Stomach (tissue), 9 donors: ENCODE results near the gene TMEM161B. TPM values are rescaled to one million over a fixed set of nuclear protein-coding genes. Genes with fewer than 3 reads are reported as not detected.

Experiments used
- DNase-seq, 2 donors: peaks; one replicate each; pipeline versions ENCODE4 v3.0.0 to v3.0.0-alpha.2; 2013 to 2019
- H3K27ac ChIP-seq, 5 donors: fragments of 200-600 bp in 4 of 5; sonication (generic) in 4 of 5; one replicate each; pipeline ENCODE4 v1.5.1; 2013 to 2019; ENCODE audit warnings: mild to moderate bottlenecking in 1 of 5, moderate library complexity in 1 of 5
- H3K27me3 ChIP-seq, 3 donors: fragments of 200-600 bp; sonication (generic); one replicate each; pipeline ENCODE4 v1.5.1; 2017 to 2019; ENCODE audit warnings: mixed run types in 1 of 3
- H3K36me3 ChIP-seq, 4 donors: fragments of 200-600 bp; sonication (generic); 1 replicate in 3 of 4; 2 replicates in 1 of 4; pipeline ENCODE4 v1.5.1; 2016 to 2019
- H3K4me1 ChIP-seq, 4 donors: fragments of 200-600 bp; sonication (generic); one replicate each; pipeline ENCODE4 v1.5.1; 2016 to 2019
- H3K4me3 ChIP-seq, 4 donors: fragments of 200-600 bp; sonication (generic) in 3 of 4; one replicate each; pipeline ENCODE4 v1.5.1; 2016 to 2019; ENCODE audit warnings: mild to moderate bottlenecking in 1 of 4
- H3K9me3 ChIP-seq, 4 donors: fragments of 200-600 bp; sonication (generic); one replicate each; pipeline ENCODE4 v1.5.1; 2016 to 2019
- CTCF ChIP-seq, 7 experiments: fragments of 450-650 bp in 4 of 7; fragments of 200-600 bp in 3 of 7; sonication (generic) in 3 of 7; IDR thresholded peaks; one replicate each; pipeline ENCODE4 v1.5.1; 2016 to 2019; ENCODE audit warnings: antibody characterized with exemption in 7 of 7, control low read depth in 2 of 7, mild to moderate bottlenecking in 1 of 7
- EP300 ChIP-seq: sonication (generic); formaldehyde crosslinking; IDR thresholded peaks from one replicate; pipeline ENCODE4 v1.6.1; 2017; ENCODE audit warnings: antibody characterized with exemption
- POLR2A ChIP-seq, 4 donors: fragments of 450-650 bp; IDR thresholded peaks; one replicate each; pipeline ENCODE4 v1.6.1; 2016; ENCODE audit warnings: antibody characterized with exemption in 4 of 4, control low read depth in 2 of 4, mild to moderate bottlenecking in 1 of 4, moderate library complexity in 1 of 4
- POLR2AphosphoS5 ChIP-seq, 3 donors: sonication (generic); formaldehyde crosslinking; IDR thresholded peaks; one replicate each; pipeline ENCODE4 v1.6.1; 2016; ENCODE audit warnings: antibody characterized with exemption in 3 of 3
- WGBS, 5 donors: extraction: QIAGEN DNeasy Blood & Tissue Kit in 3 of 5; methylation state at CpG; one replicate each; pipeline versions ENCODE4 v1.1.5 to v1.1.7; 2013 to 2018; 5-methylcytosine and 5-hydroxymethylcytosine counted together
- intact Hi-C: fragments of 100-400 bp; cut with DNase I; formaldehyde crosslinking; loops from one replicate; pipeline ENCODE4 v1.15.1; 2023; ENCODE audit warnings: low total_unique reads
- polyA plus RNA-seq, 3 donors: library from polyadenylated mRNA; stranded (reverse); fragments of 200-250 nt; gene quantifications; one replicate each; pipeline ENCODE4 v1.2.3, GENCODE V29; 2013
- small RNA-seq, 4 donors: library from RNA; depleted of rRNA; stranded (forward); fragments of <200 nt; gene quantifications; one replicate each; pipeline ENCODE3, GENCODE V24; 2016
- total RNA-seq, 5 donors: library from RNA; depleted of rRNA; stranded (reverse); fragments of >200 nt; gene quantifications; one replicate each; pipeline versions ENCODE4 v1.1.0 to v1.2.3, GENCODE V29; 2014 to 2016
- donor health status: healthy with polysubstance abuse.
- donor health status: Bipolar disorder and iron deficiency.
- donor health status: healthy.

The TMEM161B gene
- total and polyA plus RNA-seq, 8 donors = 7.0 to 78.2 (median 35.8) TPM

GRCh38 chr5:88154891-88155290 lies 113.8 kb downstream of the TMEM161B start:
- intact Hi-C loops = no loop called here
- Histone ChIP-seq H3K36me3 (no peaks in the 10 kb centered on the region), H3K4me1 (no peaks in the 10 kb centered on the region), H3K4me3 (no peak overlapping the region), H3K9me3 (peaks cover 0 to 7% (median 3%) of the 10 kb centered on the region in 4 donors), H3K27ac (no peak overlapping the region), H3K27me3 (peaks cover 0 to 18% (median 0%) of the 10 kb centered on the region in 3 donors)
- 91 to 98% (median 93%) methylated on average over 1 of the region's 1 CpG for WGBS, 5 donors
- TF ChIP-seq POLR2AphosphoS5 (IDR thresholded peaks at IDR 0.05) (no peak), CTCF (IDR thresholded peaks at IDR 0.05) (no peak), EP300 (no peak), POLR2A (IDR thresholded peaks at IDR 0.05) (no peak)
- DNase-seq = no peak

GRCh38 chr5:88150747-88151146 lies 117.9 kb downstream of the TMEM161B start:
- no peak for TF ChIP-seq POLR2AphosphoS5 (IDR thresholded peaks at IDR 0.05)
- no peak for TF ChIP-seq CTCF (IDR thresholded peaks at IDR 0.05)
- no peak for TF ChIP-seq POLR2A (IDR thresholded peaks at IDR 0.05)
- no peak for TF ChIP-seq EP300
- no peak overlapping the region for H3K4me3 ChIP-seq
- H3K27ac ChIP-seq = no peak overlapping the region
- intact Hi-C loops = no loop called here
- H3K4me1 ChIP-seq = peaks cover 0 to 3% (median 2%) of the 10 kb centered on the region in 4 donors
- no peak for DNase-seq
- H3K27me3 ChIP-seq = peaks cover 0 to 24% (median 5%) of the 10 kb centered on the region in 3 donors
- H3K36me3 ChIP-seq = no peaks in the 10 kb centered on the region
- H3K9me3 ChIP-seq = peaks cover 0 to 7% (median 3%) of the 10 kb centered on the region in 4 donors

GRCh38 chr5:88145611-88146467 lies 122.8 kb downstream of the TMEM161B start:
- Histone ChIP-seq H3K27ac (peak overlapping the region in 1 of 5 donors; percentile 4), H3K4me3 (peak overlapping the region; percentile 18 to 30 (median 24)), H3K4me1 (peaks cover 23 to 52% (median 40%) of the 10 kb centered on the region in 4 donors), H3K36me3 (no peaks in the 10 kb centered on the region), H3K9me3 (peaks cover 0 to 7% (median 2%) of the 10 kb centered on the region in 4 donors), H3K27me3 (peaks cover 0 to 56% (median 34%) of the 10 kb centered on the region in 3 donors)
- intact Hi-C loops = no loop called here
- peak in 1 of 2 donors; percentile 37 for DNase-seq
- 17 to 29% (median 23%) methylated on average over 26 of the region's 26 CpGs for WGBS, 5 donors
- no peak for TF ChIP-seq POLR2A (IDR thresholded peaks at IDR 0.05)
- TF ChIP-seq CTCF (IDR thresholded peaks at IDR 0.05) = no peak

- H3K4me3 ChIP-seq = peak overlapping the region; percentile 18 to 30 (median 24)
- TF ChIP-seq CTCF (IDR thresholded peaks at IDR 0.05) (no peak), POLR2A (IDR thresholded peaks at IDR 0.05) (no peak), EP300 (no peak), POLR2AphosphoS5 (IDR thresholded peaks at IDR 0.05) (no peak)
- intact Hi-C loops = no loop called here
- no peak for DNase-seq
- 10 to 18% (median 12%) methylated on average over 16 of the region's 16 CpGs for WGBS, 5 donors
- H3K27ac ChIP-seq = peak overlapping the region in 1 of 5 donors; percentile 4
- peaks cover 0 to 62% (median 34%) of the 10 kb centered on the region in 3 donors for H3K27me3 ChIP-seq
- H3K4me1 ChIP-seq = peaks cover 29 to 58% (median 47%) of the 10 kb centered on the region in 4 donors
- H3K9me3 ChIP-seq = peaks cover 0 to 4% (median 0%) of the 10 kb centered on the region in 4 donors
- H3K36me3 ChIP-seq = no peaks in the 10 kb centered on the region
Measured at GRCh38 chr5:88145221-88145610, 123.4 kb downstream of the TMEM161B start.

Small RNA genes within 50 kb of the gene (small RNA-seq; reads per million reads assigned to genes)
- gene RNA5SP187 = 0 reads per million in 4 donors
